AML-193 (cell line): Measurements from ENCODE around the gene ACR.
"Not testable (repeated sequence)": the region's sequence is repeated elsewhere in the genome, so short reads cannot be mapped to it uniquely, and the experiment has no call there.

Experiments used
- DNase-seq, 2 experiments: peaks; one replicate each; lab custom pipeline; 2025; lab: John Stamatoyannopoulos, UW

ACR gene

GRCh38 chr22:50780244-50780643, 42.2 kb downstream of the ACR start:
- DNase-seq, result peak; percentile 24

- DNase-seq, result not testable (repeated sequence)
These were observed 44.2 kb downstream of the ACR start for GRCh38 chr22:50782253-50782652.

GRCh38 chr22:50783033-50783879, 45.3 kb downstream of the ACR start, which contains the start of gene RABL2B:
TSS of gene RABL2B (minus strand) at chr22:50783636. CDS start at chr22:50782294, 1,342 bp downstream.
- peak; percentile 64 to 77 for DNase-seq

- DNase-seq, result not testable (repeated sequence)
These were observed 45.9 kb downstream of the ACR start for GRCh38 chr22:50783880-50784276.

- peak; percentile 51 to 63 for DNase-seq
These were observed 47.3 kb downstream of the ACR start for GRCh38 chr22:50785289-50785688.

- DNase-seq, result not testable (repeated sequence)
These were observed 48.9 kb downstream of the ACR start for GRCh38 chr22:50786936-50787335.
